IMR-90 (cell line): ENCODE data around the gene APP. TPM values are rescaled to one million over a fixed set of nuclear protein-coding genes. Genes with fewer than 3 reads are reported as not detected.

ENCODE experiments used
- ATAC-seq: fragments of 200-7000 bp; cut with Tn5 transposase; 2 replicates; pipeline ENCODE4 v1.9.1; 2020; ENCODE audit warnings: low read depth, mild to moderate bottlenecking, moderate library complexity
- BruUV-seq: library from RNA; stranded (reverse); fragments of 400-500 nt; replicated peaks from 2 replicates; lab custom pipeline; 2021; lab: Mats Ljungman, UMichigan
- CTCF ChIA-PET: fragments of 300-600 bp; formaldehyde crosslinking; extraction: SDS; loops from one replicate; lab custom pipeline; 2021; ENCODE audit warnings: antibody characterized with exemption; lab: Yijun Ruan, JAX
- POLR2A ChIA-PET: fragments of 300-600 bp; sonication (Branson Sonifier 250); formaldehyde crosslinking; loops from one replicate; lab custom pipeline; 2022; ENCODE audit warnings: antibody characterized with exemption; ENCODE audit not compliant: unreplicated experiment; lab: Charles Lee
- DNase-seq: peaks from one replicate; pipeline ENCODE4 v3.0.0; 2013
- H2AFZ ChIP-seq: replicated peaks from 2 replicates; pipeline ENCODE3; 2013; ENCODE audit warnings: low read length, mild to moderate bottlenecking; ENCODE audit not compliant: poor library complexity
- H2AK5ac ChIP-seq: 2 replicates; pipeline ENCODE4 v1.6.1; 2013; ENCODE audit warnings: low read depth, low read length, inconsistent platforms
- H2AK9ac ChIP-seq: replicated peaks from 2 replicates; pipeline ENCODE3; 2013; ENCODE audit warnings: mild to moderate bottlenecking, low read depth, low read length, moderate library complexity; ENCODE audit not compliant: poor library complexity
- H2BK120ac ChIP-seq: 2 replicates; pipeline ENCODE4 v1.6.1; 2013; ENCODE audit warnings: low read depth, low read length, inconsistent platforms
- H2BK15ac ChIP-seq: 3 replicates; pipeline ENCODE4 v1.6.1; 2013; ENCODE audit warnings: low read depth, low read length, inconsistent platforms
- H2BK20ac ChIP-seq: 2 replicates; pipeline ENCODE4 v1.6.1; 2013; ENCODE audit warnings: low read depth, mild to moderate bottlenecking, inconsistent platforms, low read length, moderate library complexity
- H2BK5ac ChIP-seq: 2 replicates; pipeline ENCODE4 v1.6.1; 2013; ENCODE audit warnings: mild to moderate bottlenecking, low read depth, low read length, inconsistent platforms; ENCODE audit not compliant: poor library complexity, severe bottlenecking
- H3K14ac ChIP-seq: replicated peaks from 2 replicates; pipeline ENCODE4 v1.6.1; 2013; ENCODE audit warnings: low read depth, low read length, inconsistent platforms
- H3K18ac ChIP-seq: 2 replicates; pipeline ENCODE4 v1.6.1; 2013; ENCODE audit warnings: low read depth, low read length, control low read depth
- H3K23ac ChIP-seq: 2 replicates; pipeline ENCODE4 v1.6.1; 2013; ENCODE audit warnings: low read depth, low read length, inconsistent platforms
- H3K27ac ChIP-seq: 2 replicates; pipeline ENCODE4 v1.5.1; 2013; ENCODE audit warnings: mild to moderate bottlenecking, control low read depth, low read length; ENCODE audit not compliant: insufficient read depth
- H3K27me3 ChIP-seq: 2 replicates; pipeline ENCODE4 v1.6.1; 2013; ENCODE audit warnings: low read length; ENCODE audit not compliant: control insufficient read depth, insufficient read depth
- H3K36me3 ChIP-seq: 2 replicates; pipeline ENCODE4 v1.6.1; 2013; ENCODE audit warnings: low read length, mixed read lengths; ENCODE audit not compliant: control insufficient read depth, insufficient read depth
- H3K4ac ChIP-seq: 2 replicates; pipeline ENCODE4 v1.6.1; 2013; ENCODE audit warnings: low read depth, low read length, inconsistent platforms
- H3K4me1 ChIP-seq: 2 replicates; pipeline ENCODE4 v1.6.1; 2013; ENCODE audit warnings: low read length, mixed read lengths; ENCODE audit not compliant: control insufficient read depth, insufficient read depth
- H3K4me2 ChIP-seq: 2 replicates; pipeline ENCODE4 v1.6.1; 2013; ENCODE audit warnings: low read depth, mild to moderate bottlenecking, control low read depth, low read length, moderate library complexity
- H3K4me3 ChIP-seq: 2 replicates; pipeline ENCODE4 v1.5.1; 2013; ENCODE audit warnings: low read depth, mild to moderate bottlenecking, control low read depth, low read length, moderate library complexity; ENCODE audit not compliant: insufficient read depth
- H3K56ac ChIP-seq: 2 replicates; pipeline ENCODE4 v1.6.1; 2013; ENCODE audit warnings: low read length, inconsistent platforms; ENCODE audit not compliant: insufficient read depth; ENCODE audit errors: extremely low read depth
- H3K79me1 ChIP-seq, 2 experiments: 2 replicates each; pipeline ENCODE4 v1.6.1; 2013; ENCODE audit warnings: low read length in 2 of 2, inconsistent platforms in 1 of 2, low read depth in 1 of 2
- H3K9ac ChIP-seq: 2 replicates; pipeline ENCODE4 v1.6.1; 2013; ENCODE audit warnings: low read depth, low read length, control low read depth
- H3K9me1 ChIP-seq: 2 replicates; pipeline ENCODE4 v1.6.1; 2013; ENCODE audit warnings: low read length, inconsistent platforms; ENCODE audit not compliant: insufficient read depth
- H3K9me3 ChIP-seq: 2 replicates; pipeline ENCODE4 v1.6.1; 2013; ENCODE audit warnings: low read length; ENCODE audit not compliant: control insufficient read depth, insufficient read depth
- H4K20me1 ChIP-seq: 2 replicates; pipeline ENCODE4 v1.6.1; 2013; ENCODE audit warnings: low read length, inconsistent platforms; ENCODE audit not compliant: insufficient read depth
- H4K5ac ChIP-seq: 2 replicates; pipeline ENCODE4 v1.6.1; 2013; ENCODE audit warnings: mild to moderate bottlenecking, low read depth, low read length, control low read depth
- H4K8ac ChIP-seq, 2 experiments: 2 replicates each; pipeline ENCODE4 v1.6.1; 2013; ENCODE audit warnings: low read depth in 2 of 2, low read length in 2 of 2, control low read depth in 1 of 2, inconsistent platforms in 1 of 2
- H4K91ac ChIP-seq: 2 replicates; pipeline ENCODE4 v1.6.1; 2013; ENCODE audit warnings: low read depth, low read length, inconsistent platforms; ENCODE audit not compliant: insufficient read depth
- FOS ChIP-seq: fragments of 150-350 bp; IDR thresholded peaks from 2 replicates; pipeline ENCODE4 v1.6.1; 2016; ENCODE audit warnings: low read depth, low read length
- MXI1 ChIP-seq: IDR thresholded peaks from 2 replicates; pipeline ENCODE4 v1.6.1; 2012; ENCODE audit warnings: low read depth, mild to moderate bottlenecking, low read length, moderate library complexity, borderline replicate concordance
- WGBS, 2 experiments: methylation state at CpG; one replicate each; pipeline versions ENCODE4 v1.1.5 to v1.1.7; 2013; ENCODE audit warnings: missing lambda C conversion rate in 2 of 2; ENCODE audit not compliant: insufficient read length in 1 of 2; ENCODE audit errors: extremely low coverage in 2 of 2; 5-methylcytosine and 5-hydroxymethylcytosine counted together
- dilution Hi-C: fragments of 300-500 bp; cut with HindIII; formaldehyde crosslinking; loops from one replicate; pipeline ENCODE4 v1.14.3; 2018; ENCODE audit warnings: low sequenced_read_pairs; ENCODE audit not compliant: unreplicated experiment
- in situ Hi-C: fragments of 300-500 bp; cut with MboI; formaldehyde crosslinking; loops from 3 replicates; pipeline ENCODE4 v1.14.3; 2019; ENCODE audit warnings: low sequenced_read_pairs, inconsistent platforms, mixed read lengths
- intact Hi-C: fragments of 100-400 bp; cut with micrococcal nuclease; formaldehyde crosslinking; loops from 2 replicates; pipeline ENCODE4 v1.10.0; 2022
- polyA plus RNA-seq, 3 experiments: library from polyadenylated mRNA; depleted of rRNA; stranded (reverse); fragments of >200 nt; gene quantifications; 2 replicates each; pipeline ENCODE4 v1.2.3, GENCODE V29; 2012; ENCODE audit warnings: low replicate concordance in 1 of 3
- total RNA-seq: library from RNA; depleted of rRNA; stranded (reverse); fragments of >200 nt; gene quantifications from 2 replicates; pipeline ENCODE4 v1.2.3, GENCODE V29; 2012

The APP gene
- total and polyA plus RNA-seq, 2 of the 4 experiments (the other 2 are of a cell fraction) = 191 to 530 TPM

DNA sequence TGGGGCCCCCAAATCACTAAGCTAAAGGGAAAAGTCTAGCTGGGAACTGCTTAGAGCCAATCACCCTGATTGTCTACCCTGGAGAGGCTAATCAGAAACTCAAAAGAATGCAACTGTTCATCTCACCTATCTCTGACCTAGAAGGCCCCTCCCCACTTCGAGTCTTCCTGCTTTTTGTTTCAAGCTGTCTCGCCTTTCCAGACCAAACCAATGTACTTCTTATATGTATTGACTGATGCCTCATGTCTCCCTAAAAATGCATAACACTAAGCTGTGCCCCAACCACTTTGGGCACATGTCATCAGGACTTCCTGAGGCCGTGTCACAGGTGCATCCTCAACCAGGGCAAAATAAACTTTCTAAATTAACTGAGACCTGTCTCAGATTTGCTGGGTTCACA, 209.5 kb downstream of the APP start:
- no peak overlapping the region; the same call in 1 of the 2 replicates for H3K18ac ChIP-seq
- H3K36me3 ChIP-seq = peaks cover 4% of the 10 kb centered on the region; the same call in 1 of the 2 replicates
- H3K4me1 ChIP-seq = no peaks in the 10 kb centered on the region; the same call in 1 of the 2 replicates
- intact Hi-C loops = no loop called here
- no TSS peak for BruUV-seq
- POLR2A ChIA-PET = no interaction called here
- no peak overlapping the region for H2AK5ac ChIP-seq
- TF ChIP-seq MXI1 (no peak), FOS (no peak)
- H2AFZ ChIP-seq = no peak overlapping the region
- CTCF ChIA-PET = no interaction called here
- H3K4me2 ChIP-seq = no peak overlapping the region
- peaks cover 11 to 19% of the 10 kb centered on the region in 2 experiments; a peak in 3 of 4 replicates for H3K79me1 ChIP-seq
- WGBS, 2 experiments = 60% methylated on average over 1 of the region's 3 CpGs; no CpG with 5 or more reads in 1 of the 2 experiments
- DNase-seq = no peak
- no peak overlapping the region for H2BK120ac ChIP-seq
- no peak overlapping the region for H3K14ac ChIP-seq
- H3K9ac ChIP-seq = no peak overlapping the region
- H4K20me1 ChIP-seq = no peaks in the 10 kb centered on the region
- no peak overlapping the region for H2BK20ac ChIP-seq
- no peak overlapping the region for H2BK5ac ChIP-seq
- H2BK15ac ChIP-seq = no peak overlapping the region
- H3K9me3 ChIP-seq = no peaks in the 10 kb centered on the region
- H3K4me3 ChIP-seq = no peak overlapping the region
- no peak overlapping the region for H4K91ac ChIP-seq
- H2AK9ac ChIP-seq = no peak overlapping the region
- no peak overlapping the region for H4K8ac ChIP-seq
- no peaks in the 10 kb centered on the region for H3K27me3 ChIP-seq
- no peak overlapping the region for H4K5ac ChIP-seq
- H3K9me1 ChIP-seq = no peaks in the 10 kb centered on the region
- no peak overlapping the region for H3K4ac ChIP-seq
- H3K23ac ChIP-seq = no peak overlapping the region
- in situ Hi-C loops = no loop called here
- dilution Hi-C loops = no loop called here
- H3K27ac ChIP-seq = no peak overlapping the region
- no peak for ATAC-seq
- no peak overlapping the region for H3K56ac ChIP-seq
